CD14-positive monocyte (primary cell): Measurements from ENCODE around the gene KRTAP9-2. TPM values are rescaled to one million over a fixed set of nuclear protein-coding genes. Genes with fewer than 3 reads are reported as not detected.
A peak's percentile ranks its signal among the peaks of the same experiment; 100 is the strongest.
"Not testable (repeated sequence)": the region's sequence is repeated elsewhere in the genome, so short reads cannot be mapped to it uniquely, and the experiment has no call there.

Experiments
- DNase-seq, 3 donors: peaks; one replicate each; pipeline ENCODE4 v3.0.0-alpha.2; 2011 to 2022
- H2AFZ ChIP-seq: 2 replicates; pipeline ENCODE4 v1.6.0; 2012; ENCODE audit warnings: mild to moderate bottlenecking, low read depth, low read length, inconsistent platforms; ENCODE audit not compliant: insufficient read depth, poor library complexity, severe bottlenecking
- H3K27ac ChIP-seq, 2 donors: 1 replicate in 1 of 2; 2 replicates in 1 of 2; pipeline ENCODE4 v1.5.1; 2012 to 2013; ENCODE audit warnings: low read length in 2 of 2, control low read depth in 1 of 2, inconsistent platforms in 1 of 2, low read depth in 1 of 2, mild to moderate bottlenecking in 1 of 2
- H3K27me3 ChIP-seq, 2 donors: one replicate each; pipeline versions ENCODE4 v1.6.0 to v1.6.1; 2011 to 2013; ENCODE audit warnings: low read length in 2 of 2; ENCODE audit not compliant: control insufficient read depth in 2 of 2, insufficient read depth in 2 of 2
- H3K36me3 ChIP-seq, 2 donors: replicated peaks in 1 of 2; 1 replicate in 1 of 2; 2 replicates in 1 of 2; pipeline versions ENCODE4 v1.5.1 to v1.6.1; 2012 to 2013; ENCODE audit warnings: low read length in 2 of 2, control low read depth in 1 of 2, inconsistent platforms in 1 of 2, mild to moderate bottlenecking in 1 of 2; ENCODE audit not compliant: insufficient read depth in 2 of 2, control insufficient read depth in 1 of 2
- H3K4me1 ChIP-seq, 2 donors: 1 replicate in 1 of 2; 2 replicates in 1 of 2; pipeline versions ENCODE4 v1.5.1 to v1.6.1; 2012 to 2013; ENCODE audit warnings: low read length in 2 of 2, control low read depth in 1 of 2, inconsistent platforms in 1 of 2, mild to moderate bottlenecking in 1 of 2, moderate library complexity in 1 of 2; ENCODE audit not compliant: insufficient read depth in 2 of 2, control insufficient read depth in 1 of 2
- H3K4me2 ChIP-seq: replicated peaks from 2 replicates; pipeline ENCODE3; 2012; ENCODE audit warnings: low read length, moderate library complexity, mild to moderate bottlenecking; ENCODE audit not compliant: poor library complexity, severe bottlenecking; ENCODE audit errors: extremely low read depth
- H3K4me3 ChIP-seq, 3 experiments: fragments of 200-600 bp in 1 of 3; sonication (generic) in 1 of 3; replicated peaks in 1 of 3; 1 replicate in 2 of 3; 2 replicates in 1 of 3; pipeline ENCODE4 v1.5.1; 2011 to 2013; ENCODE audit warnings: low read length in 3 of 3, mild to moderate bottlenecking in 3 of 3, control low read depth in 2 of 3, low read depth in 2 of 3, inconsistent platforms in 1 of 3, moderate library complexity in 1 of 3
- H3K79me2 ChIP-seq: 2 replicates; pipeline ENCODE4 v1.6.0; 2012; ENCODE audit warnings: mild to moderate bottlenecking, control low read depth, inconsistent platforms, low read length, moderate library complexity; ENCODE audit not compliant: insufficient read depth
- H3K9ac ChIP-seq: 2 replicates; pipeline ENCODE4 v1.6.0; 2017; ENCODE audit warnings: low read length, mild to moderate bottlenecking; ENCODE audit not compliant: insufficient read depth, poor library complexity, severe bottlenecking
- H3K9me3 ChIP-seq, 2 donors: replicated peaks in 1 of 2; 1 replicate in 1 of 2; 2 replicates in 1 of 2; pipeline versions ENCODE4 v1.5.1 to v1.6.1; 2012 to 2013; ENCODE audit warnings: low read length in 2 of 2, control low read depth in 1 of 2; ENCODE audit not compliant: control insufficient read depth in 1 of 2, insufficient read depth in 1 of 2
- H4K20me1 ChIP-seq: 2 replicates; pipeline ENCODE4 v1.6.0; 2012; ENCODE audit warnings: mild to moderate bottlenecking, low read length, control low read depth, moderate library complexity; ENCODE audit not compliant: insufficient read depth
- H3K27ac Mint-ChIP-seq, 7 donors: one replicate each; pipeline ENCODE4 v1.8.0; 2020; ENCODE audit warnings: mild to moderate bottlenecking in 7 of 7, mixed read lengths in 7 of 7, moderate library complexity in 6 of 7, inconsistent platforms in 2 of 7
- H3K27me3 Mint-ChIP-seq, 3 donors: one replicate each; pipeline ENCODE4 v1.8.0; 2021 to 2022; ENCODE audit warnings: low read depth in 3 of 3, mild to moderate bottlenecking in 3 of 3, mixed read lengths in 3 of 3, moderate library complexity in 3 of 3, inconsistent platforms in 1 of 3
- H3K36me3 Mint-ChIP-seq, 2 donors: one replicate each; pipeline ENCODE4 v1.8.0; 2020; ENCODE audit warnings: mixed read lengths in 2 of 2, inconsistent platforms in 1 of 2, mild to moderate bottlenecking in 1 of 2
- H3K4me1 Mint-ChIP-seq: one replicate; pipeline ENCODE4 v1.8.0; 2020; ENCODE audit warnings: mild to moderate bottlenecking, mixed read lengths
- H3K4me3 Mint-ChIP-seq, 2 donors: one replicate each; pipeline ENCODE4 v1.8.0; 2020; ENCODE audit warnings: mild to moderate bottlenecking in 2 of 2, mixed read lengths in 2 of 2, moderate library complexity in 1 of 2
- H3K9me3 Mint-ChIP-seq, 7 donors: one replicate each; pipeline ENCODE4 v1.8.0; 2020 to 2022; ENCODE audit warnings: mixed read lengths in 7 of 7, mild to moderate bottlenecking in 6 of 7, moderate library complexity in 6 of 7, inconsistent platforms in 2 of 7
- CTCF ChIP-seq: fragments of 200-600 bp; IDR thresholded peaks from one replicate; pipeline ENCODE4 v1.8.0; 2022; ENCODE audit warnings: antibody characterized with exemption, mild to moderate bottlenecking
- WGBS: methylation state at CpG from one replicate; pipeline ENCODE4 v1.1.5; 2013; ENCODE audit warnings: missing lambda C conversion rate; ENCODE audit not compliant: insufficient coverage; 5-methylcytosine and 5-hydroxymethylcytosine counted together
- intact Hi-C, 2 donors: fragments of 100-400 bp; cut with micrococcal nuclease; formaldehyde crosslinking; loops; one replicate each; pipeline versions ENCODE4 v1.15.0 to v1.15.1; 2023
- polyA plus RNA-seq, 3 donors: library from polyadenylated mRNA; depleted of rRNA in 1 of 3; unstranded in 2 of 3; stranded (reverse) in 1 of 3; fragments of 300-500 nt in 2 of 3; fragments of >200 nt in 1 of 3; fragmentation: Illumina TruSeq in 2 of 3; gene quantifications; 1 replicate in 2 of 3; 2 replicates in 1 of 3; pipeline ENCODE4 v1.2.3, GENCODE V29; 2012 to 2021
- small RNA-seq: library from RNA; depleted of rRNA; stranded (forward); fragments of <200 nt; gene quantifications from one replicate; pipeline ENCODE3, GENCODE V24; 2012; ENCODE audit warnings: low read depth; ENCODE audit not compliant: insufficient read length

KRTAP9-2 gene
- polyA plus RNA-seq, 3 donors, result not detected

- no CpG with 5 or more reads among the region's 1 CpG for WGBS
- H3K4me3 Mint-ChIP-seq, result no peak overlapping the region
- H3K36me3 ChIP-seq, result no peaks in the 10 kb centered on the region
- H3K27ac ChIP-seq, result no peak overlapping the region
- no peak for TF ChIP-seq CTCF
- no peaks in the 10 kb centered on the region for H4K20me1 ChIP-seq
- no peak overlapping the region for H3K9ac ChIP-seq
- no peaks in the 10 kb centered on the region for H3K4me1 ChIP-seq
- no peak for DNase-seq
- no peaks in the 10 kb centered on the region for H3K36me3 Mint-ChIP-seq
- no peaks in the 10 kb centered on the region for H3K9me3 Mint-ChIP-seq
- peaks cover 4 to 5% of the 10 kb centered on the region in 2 donors for H3K27me3 ChIP-seq
- no peak overlapping the region for H3K27ac Mint-ChIP-seq
- intact Hi-C loops, result no loop called here
- no peaks in the 10 kb centered on the region for H3K9me3 ChIP-seq
- H3K27me3 Mint-ChIP-seq, result peaks cover 4 to 17% (median 14%) of the 10 kb centered on the region in 3 donors
- H3K4me2 ChIP-seq, result no peak overlapping the region
- no peaks in the 10 kb centered on the region for H3K4me1 Mint-ChIP-seq
- H3K79me2 ChIP-seq, result no peaks in the 10 kb centered on the region
- no peak overlapping the region for H3K4me3 ChIP-seq
- no peak overlapping the region for H2AFZ ChIP-seq
Observed at GRCh38 chr17:41271858-41272257, 45.4 kb downstream of the KRTAP9-2 start.

- intact Hi-C loops, H3K4me3 ChIP-seq, H3K9me3 Mint-ChIP-seq, H3K27ac ChIP-seq, H3K36me3 ChIP-seq, H3K36me3 Mint-ChIP-seq, H3K79me2 ChIP-seq, H3K9ac ChIP-seq, H3K4me1 Mint-ChIP-seq, H3K4me1 ChIP-seq, H3K9me3 ChIP-seq, H3K27me3 ChIP-seq, H3K4me2 ChIP-seq, DNase-seq, H2AFZ ChIP-seq, H4K20me1 ChIP-seq: not testable (repeated sequence)
- 97% methylated on average over 3 of the region's 3 CpGs for WGBS
- Mint-ChIP-seq H3K27ac (peak within 1 kb of the TSS in 1 of 7 donors; percentile 58), H3K4me3 (peak within 1 kb of the TSS in 1 of 2 donors; percentile 17), H3K27me3 (peaks cover 4 to 18% (median 10%) of the 10 kb centered on the region in 3 donors)
Observed at GRCh38 chr17:41275648-41276190, 49.3 kb downstream of the KRTAP9-2 start, which contains the start of gene KRTAP9-7. TSS of gene KRTAP9-7 (plus strand) at chr17:41275698. CDS start at chr17:41275698, 0 bp downstream.

Small RNA genes within 50 kb of the gene (small RNA-seq; reads per million reads assigned to genes)
- not detected for gene KRTAP4-17P

Other genes starting within 250 kb of the KRTAP9-2 start
- gene KRT40, start 242.3 kb upstream of the KRTAP9-2 start, polyA plus RNA-seq, result not detected
- gene KRTAP3-3, start 232.5 kb upstream of the KRTAP9-2 start, polyA plus RNA-seq, result not detected
- gene KRTAP3-2, start 226.7 kb upstream of the KRTAP9-2 start, polyA plus RNA-seq, result not detected
- gene KRTAP3-1, start 217.5 kb upstream of the KRTAP9-2 start, polyA plus RNA-seq, result not detected
- not detected for gene KRTAP1-5, start 199.4 kb upstream of the KRTAP9-2 start, polyA plus RNA-seq
- gene KRTAP1-4, start 196.5 kb upstream of the KRTAP9-2 start, polyA plus RNA-seq, result not detected
- not detected for gene KRTAP1-3, start 191.8 kb upstream of the KRTAP9-2 start, polyA plus RNA-seq
- gene KRTAP1-1, start 185.2 kb upstream of the KRTAP9-2 start, polyA plus RNA-seq, result not detected
- not detected for gene KRTAP2-1, start 179.3 kb upstream of the KRTAP9-2 start, polyA plus RNA-seq
- gene KRTAP2-2, start 171.4 kb upstream of the KRTAP9-2 start, polyA plus RNA-seq, result not detected
- not detected for gene KRTAP2-3, start 166.5 kb upstream of the KRTAP9-2 start, polyA plus RNA-seq
- not detected for gene KRTAP2-4, start 160.8 kb upstream of the KRTAP9-2 start, polyA plus RNA-seq
- not detected for gene KRTAP4-7, start 142.5 kb upstream of the KRTAP9-2 start, polyA plus RNA-seq
- gene KRTAP4-8, start 128.5 kb upstream of the KRTAP9-2 start, polyA plus RNA-seq, result not detected
- not detected for gene KRTAP4-16, start 124.4 kb upstream of the KRTAP9-2 start, polyA plus RNA-seq
- not detected for gene KRTAP4-9, start 121.3 kb upstream of the KRTAP9-2 start, polyA plus RNA-seq
- gene KRTAP4-11, start 108.3 kb upstream of the KRTAP9-2 start, polyA plus RNA-seq, result not detected
- not detected for gene KRTAP4-12, start 102.5 kb upstream of the KRTAP9-2 start, polyA plus RNA-seq
- not detected for gene KRTAP4-6, start 86.1 kb upstream of the KRTAP9-2 start, polyA plus RNA-seq
- not detected for gene KRTAP4-5, start 76.8 kb upstream of the KRTAP9-2 start, polyA plus RNA-seq
- not detected for gene KRTAP4-4, start 65.9 kb upstream of the KRTAP9-2 start, polyA plus RNA-seq
- not detected for gene KRTAP4-3, start 58.4 kb upstream of the KRTAP9-2 start, polyA plus RNA-seq
- not detected for gene KRTAP4-2, start 48.4 kb upstream of the KRTAP9-2 start, polyA plus RNA-seq
- gene KRTAP4-1, start 41.7 kb upstream of the KRTAP9-2 start, polyA plus RNA-seq, result not detected
- gene KRTAP9-1, start 36.8 kb upstream of the KRTAP9-2 start, polyA plus RNA-seq, result not detected
- gene KRTAP9-3, start 5.8 kb downstream of the KRTAP9-2 start, polyA plus RNA-seq, result not detected
- gene KRTAP9-8, start 11.4 kb downstream of the KRTAP9-2 start, polyA plus RNA-seq, result not detected
- gene KRTAP9-4, start 23.0 kb downstream of the KRTAP9-2 start, polyA plus RNA-seq, result not detected
- not detected for gene KRTAP9-9, start 28.7 kb downstream of the KRTAP9-2 start, polyA plus RNA-seq
- gene KRTAP9-6, start 38.7 kb downstream of the KRTAP9-2 start, polyA plus RNA-seq, result not detected
- not detected for gene KRTAP9-7, start 49.0 kb downstream of the KRTAP9-2 start, polyA plus RNA-seq
- not detected for gene KRTAP29-1, start 76.2 kb downstream of the KRTAP9-2 start, polyA plus RNA-seq
- not detected for gene KRTAP16-1, start 82.7 kb downstream of the KRTAP9-2 start, polyA plus RNA-seq
- not detected for gene KRTAP17-1, start 89.1 kb downstream of the KRTAP9-2 start, polyA plus RNA-seq
- not detected for gene KRT33A, start 124.2 kb downstream of the KRTAP9-2 start, polyA plus RNA-seq
- not detected for gene KRT33B, start 143.2 kb downstream of the KRTAP9-2 start, polyA plus RNA-seq
- not detected for gene KRT34, start 155.7 kb downstream of the KRTAP9-2 start, polyA plus RNA-seq
- gene KRT31, start 171.0 kb downstream of the KRTAP9-2 start, polyA plus RNA-seq, result not detected
- gene KRT37, start 197.9 kb downstream of the KRTAP9-2 start, polyA plus RNA-seq, result not detected
- gene KRT38, start 214.3 kb downstream of the KRTAP9-2 start, polyA plus RNA-seq, result not detected
- gene KRT32, start 240.7 kb downstream of the KRTAP9-2 start, polyA plus RNA-seq, result not detected